Activated CD8-positive, alpha-beta memory T cell treated with anti-CD3 and anti-CD28 coated beads, Interleukin-2, amount 50 U/mL, for 24 hours (primary cell): ENCODE results near the gene MORF4L1.
"Not testable (repeated sequence)": the region's sequence is repeated elsewhere in the genome, so short reads cannot be mapped to it uniquely, and the experiment has no call there.

ENCODE experiments used
- DNase-seq: peaks from one replicate; pipeline ENCODE4 v3.0.0-alpha.2; 2020; ENCODE audit errors: extremely low read depth

The MORF4L1 gene

DNA sequence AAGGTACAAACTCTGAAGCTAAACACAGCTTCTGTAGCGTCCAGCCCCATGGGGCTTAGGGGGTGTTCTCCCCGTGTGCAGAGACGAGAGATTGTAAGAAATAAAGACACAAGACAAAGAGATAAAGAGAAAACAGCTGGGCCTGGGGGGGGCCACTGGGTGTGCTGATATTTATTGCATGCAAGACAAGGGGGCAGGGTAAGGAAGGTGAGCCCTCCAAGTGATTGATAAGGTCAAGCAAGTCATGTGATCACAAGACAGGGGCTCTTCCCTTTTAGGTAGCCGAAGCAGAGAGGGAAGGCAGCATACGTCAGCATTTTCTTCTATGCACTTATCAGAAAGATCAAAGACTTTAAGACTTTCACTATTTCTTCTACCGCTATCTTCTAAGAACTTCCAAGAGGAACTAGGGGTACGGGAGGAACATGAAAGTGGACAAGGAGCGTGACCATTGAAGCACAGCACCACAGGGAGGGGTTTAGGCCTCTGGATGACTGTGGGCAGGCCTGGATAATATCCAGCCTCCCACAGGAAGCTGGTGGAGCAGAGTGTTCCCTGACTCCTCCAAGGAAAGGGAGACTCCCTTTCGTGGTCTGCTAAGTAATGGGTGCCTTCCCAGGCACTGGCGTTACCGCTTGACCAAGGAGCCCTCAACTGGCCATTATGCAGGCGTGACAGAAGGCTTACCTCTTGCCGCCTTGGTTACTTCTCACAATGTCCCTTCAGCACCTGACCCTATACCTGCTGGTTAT, 29.8 kb downstream of the MORF4L1 start:
- not testable (repeated sequence) for DNase-seq

DNA sequence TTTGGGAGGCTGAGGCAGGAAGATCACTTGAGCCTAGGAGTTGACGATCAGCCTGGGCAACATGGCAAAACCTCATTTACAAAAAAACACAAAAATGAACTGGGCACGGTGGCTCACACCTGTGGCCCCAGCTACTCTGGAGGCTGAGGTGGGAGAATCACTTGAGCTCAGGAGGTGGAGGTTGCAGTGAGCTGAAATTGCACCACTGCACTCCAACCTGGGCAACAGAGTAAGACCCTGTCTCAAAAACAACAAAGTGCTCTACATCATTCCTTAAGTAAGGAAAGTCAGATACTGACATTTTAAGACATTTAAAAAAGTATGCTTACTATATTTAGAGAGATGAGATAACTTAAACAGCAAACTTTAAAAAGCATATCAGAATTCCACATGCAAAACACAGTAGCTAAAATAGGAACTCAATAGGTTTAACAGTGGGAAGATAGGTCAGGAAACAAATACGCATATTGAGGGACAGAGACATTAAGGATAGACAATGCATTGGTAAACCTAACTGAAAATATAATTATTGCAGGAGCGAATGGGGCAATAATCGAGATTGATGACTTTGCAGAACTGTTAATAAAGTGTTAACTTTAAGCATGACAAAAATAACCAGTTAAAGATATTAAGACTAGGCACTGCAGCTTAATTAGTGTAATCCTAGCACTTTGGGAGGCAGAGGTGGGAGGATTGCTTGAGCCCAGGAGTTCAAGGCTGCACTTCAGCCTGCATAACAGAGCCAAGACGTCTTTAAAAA, 32.1 kb downstream of the MORF4L1 start:
- DNase-seq = no peak

DNA sequence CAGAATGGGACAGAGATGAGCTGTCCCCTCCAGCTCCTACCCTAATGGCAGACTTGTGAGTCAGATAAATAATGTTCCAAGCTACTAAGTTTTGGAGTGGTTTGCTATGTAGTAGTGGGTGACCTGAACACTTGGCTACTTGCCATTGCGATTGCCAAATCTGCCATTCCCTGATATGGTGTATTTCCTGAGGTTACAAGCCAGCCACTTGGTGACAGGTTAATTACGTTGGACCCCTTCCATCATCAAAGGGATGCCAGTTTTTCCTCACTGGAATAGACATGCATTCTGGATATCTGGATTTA, 33.6 kb downstream of the MORF4L1 start:
- no peak for DNase-seq

DNA sequence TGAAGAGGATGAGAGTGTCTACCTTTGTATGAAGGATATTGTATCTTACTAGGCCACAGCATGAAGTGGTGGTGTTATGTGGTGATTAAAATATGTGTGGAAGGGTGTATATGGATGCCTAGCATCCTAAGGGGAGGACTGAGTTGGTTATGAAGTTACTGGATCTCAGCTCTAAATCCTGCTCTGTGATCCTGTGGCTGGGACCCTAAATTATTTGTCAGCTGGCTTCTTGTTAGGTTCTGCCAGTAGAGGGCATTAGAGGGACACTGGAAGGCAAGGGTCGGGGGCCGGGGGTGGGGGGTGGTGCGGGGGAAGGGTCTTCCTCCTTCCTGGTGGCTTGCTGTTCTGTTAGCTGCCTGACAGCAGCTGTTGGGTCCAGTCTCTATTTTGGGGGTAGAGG, 34.9 kb downstream of the MORF4L1 start:
- DNase-seq = no peak

DNA sequence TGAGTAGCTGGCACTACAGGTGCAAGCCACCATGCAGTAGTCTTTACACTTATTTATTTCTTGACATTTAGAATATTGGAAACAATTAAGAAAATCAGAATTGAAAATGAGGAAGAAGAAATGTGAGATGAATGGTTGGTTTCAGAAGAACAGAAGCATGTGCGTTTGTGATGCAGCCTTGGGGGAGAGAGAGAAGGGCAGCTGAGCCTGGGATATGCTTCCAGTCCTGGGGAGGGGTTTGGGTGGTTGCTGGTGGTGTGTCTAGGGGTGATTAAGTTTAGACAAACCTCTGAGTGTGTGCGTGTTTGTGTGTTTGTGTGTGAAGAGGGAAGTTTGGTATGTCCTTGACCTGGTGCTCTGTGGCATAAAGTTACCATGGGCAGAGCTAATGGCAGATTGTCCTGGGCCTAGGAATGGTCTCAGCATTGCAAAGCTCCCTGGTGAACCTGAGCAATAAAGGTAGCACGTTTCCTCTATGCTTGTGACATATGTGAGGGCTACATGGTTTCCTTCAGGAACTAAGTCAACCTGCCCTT, 36.5 kb downstream of the MORF4L1 start:
- DNase-seq = no peak

DNA sequence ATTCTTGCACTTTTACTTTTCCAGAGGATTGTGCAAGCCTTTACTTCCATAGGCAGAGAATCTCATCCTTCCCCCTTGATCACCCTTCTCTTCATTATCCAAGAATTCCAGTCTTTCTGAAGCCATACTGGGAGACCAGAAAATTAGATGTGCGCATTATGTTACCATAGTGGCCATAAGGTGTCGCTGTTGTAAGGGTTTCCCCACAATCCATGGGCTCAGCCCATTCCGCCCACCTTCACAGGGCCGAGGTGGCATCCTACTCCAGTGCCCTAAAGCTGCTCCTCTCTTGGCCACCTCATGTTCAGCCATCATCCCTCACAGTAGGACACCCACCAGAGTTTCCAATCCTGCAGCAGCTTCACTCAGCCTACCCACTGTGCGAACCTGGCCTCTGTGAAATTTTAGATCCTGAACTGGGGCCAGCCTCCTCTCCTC, 37.1 kb downstream of the MORF4L1 start:
- DNase-seq = no peak

DNA sequence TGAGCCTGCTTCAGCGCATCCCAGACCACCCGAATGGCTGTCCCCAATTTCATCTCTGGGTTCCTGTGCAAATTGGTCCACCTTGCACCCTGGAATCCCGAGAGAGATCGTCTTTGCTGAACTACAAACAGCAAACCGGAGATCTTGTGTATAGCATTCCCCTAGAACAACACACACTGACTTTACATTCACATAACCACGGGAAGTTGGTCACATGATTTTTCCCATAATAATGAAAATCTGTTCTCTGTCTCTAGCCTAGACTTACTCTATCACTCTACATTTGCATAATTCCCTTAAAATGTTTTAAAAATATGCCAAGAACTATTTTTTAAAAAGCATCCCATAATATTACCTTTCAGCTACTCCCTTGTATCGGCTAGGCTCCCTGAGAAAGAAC, 37.6 kb downstream of the MORF4L1 start:
- no peak for DNase-seq

DNA sequence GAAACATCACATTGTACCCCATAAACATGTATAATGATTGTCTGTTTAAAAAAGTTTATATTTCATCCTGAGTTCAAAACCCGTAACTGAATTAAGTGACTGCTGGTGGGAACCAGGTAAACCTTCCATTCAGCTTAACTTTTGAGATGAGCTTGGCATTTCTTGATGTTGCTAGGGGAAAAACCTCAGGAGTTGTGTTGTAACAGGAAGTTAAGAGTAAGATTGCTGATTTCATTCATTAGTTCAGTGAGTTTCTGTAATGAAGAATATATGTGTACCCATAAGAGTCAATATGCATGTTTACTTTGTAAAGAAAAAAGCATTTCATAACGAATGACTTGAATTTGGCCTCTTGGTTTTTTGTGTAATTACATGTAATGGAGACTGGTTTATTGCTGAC, 39.6 kb downstream of the MORF4L1 start:
- DNase-seq = no peak

DNA sequence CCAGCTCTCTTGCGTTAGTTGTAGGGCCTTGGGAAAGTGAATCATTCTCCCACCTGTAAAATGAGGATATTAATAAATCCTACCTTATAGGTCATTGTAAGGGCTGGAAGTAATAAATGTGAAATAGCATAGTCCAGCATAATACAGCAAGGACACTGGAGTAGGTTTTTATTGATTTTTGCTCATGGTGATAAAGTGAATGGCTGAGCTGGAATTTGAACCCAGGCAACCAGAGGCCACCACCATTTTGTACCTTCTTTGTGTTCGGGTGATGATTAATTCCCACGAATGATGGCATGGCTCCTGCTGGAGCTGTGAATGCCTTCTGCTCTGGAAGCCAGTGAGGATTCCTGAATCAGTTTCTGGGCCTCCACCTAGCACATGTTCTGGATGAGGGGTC, 40.3 kb downstream of the MORF4L1 start:
- no peak for DNase-seq

DNA sequence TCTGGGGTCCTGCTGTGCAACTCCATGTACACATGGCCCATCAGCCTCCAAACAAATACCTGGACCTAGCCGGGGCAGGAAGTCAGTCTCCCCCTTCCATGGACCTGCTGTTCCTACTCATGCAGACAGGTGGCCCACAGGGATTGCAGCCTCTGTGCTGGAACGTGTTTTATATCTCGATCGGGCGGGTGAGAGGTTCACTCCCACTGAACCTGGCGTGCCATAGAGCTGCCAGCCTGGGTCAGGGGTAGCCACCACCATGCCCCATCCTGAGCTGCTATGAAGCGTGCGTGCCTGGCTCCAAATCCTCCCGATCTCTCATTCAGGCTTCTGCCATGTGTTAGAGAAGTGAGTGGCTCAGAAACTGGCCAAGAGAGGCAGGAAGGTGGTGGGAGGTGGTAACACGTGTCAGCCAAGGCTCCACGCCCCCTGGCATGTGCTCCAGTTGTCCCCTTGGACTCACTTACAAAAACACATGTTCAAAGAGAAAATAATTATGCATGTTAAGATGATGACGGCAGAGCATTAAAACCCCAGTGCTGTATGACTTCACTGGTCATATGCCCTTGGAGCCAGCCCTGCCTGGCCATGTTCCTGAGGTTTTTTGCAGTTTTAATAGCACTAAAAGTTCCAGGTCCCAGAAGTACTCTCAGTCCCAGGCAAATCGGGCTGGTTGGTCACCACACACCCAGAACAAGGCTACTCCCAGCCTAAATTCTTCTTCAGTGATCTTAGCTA, 41.5 kb downstream of the MORF4L1 start:
- no peak for DNase-seq

DNA sequence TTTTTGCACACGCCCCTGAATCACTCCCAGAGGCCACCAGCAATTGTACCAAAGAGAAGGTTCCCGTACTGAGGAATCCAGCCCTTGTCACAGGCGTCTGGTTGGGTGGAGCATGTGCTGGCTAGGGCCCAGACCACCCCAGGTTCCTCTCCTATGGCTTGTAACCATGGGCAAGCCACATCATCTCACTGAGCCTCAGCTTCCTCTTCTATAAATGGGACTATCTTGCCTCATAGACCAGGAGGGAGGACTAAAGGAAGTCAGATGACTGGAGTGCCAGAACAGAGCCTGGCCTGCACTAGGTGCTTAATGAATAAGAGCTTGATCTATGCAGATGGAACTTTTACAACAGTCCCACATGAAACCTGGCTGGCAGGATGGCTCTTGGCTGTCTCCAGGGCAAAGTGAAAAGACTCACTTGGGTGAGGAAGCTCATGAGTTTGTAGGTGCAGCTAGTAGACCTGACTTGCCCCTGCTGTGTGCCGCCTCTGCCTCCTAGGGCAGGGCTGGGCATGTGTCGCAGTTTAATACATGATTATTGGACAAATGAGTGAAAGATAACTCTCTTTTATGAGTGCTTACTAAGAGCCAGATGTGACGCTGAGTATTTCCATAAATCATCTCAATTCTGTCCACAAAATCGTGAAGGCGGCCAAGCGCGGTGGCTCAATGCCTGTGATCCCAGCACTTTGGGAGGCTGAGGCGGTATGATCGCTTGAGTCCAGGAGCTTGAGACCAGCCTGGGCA, 42.8 kb downstream of the MORF4L1 start:
- DNase-seq = no peak

DNA sequence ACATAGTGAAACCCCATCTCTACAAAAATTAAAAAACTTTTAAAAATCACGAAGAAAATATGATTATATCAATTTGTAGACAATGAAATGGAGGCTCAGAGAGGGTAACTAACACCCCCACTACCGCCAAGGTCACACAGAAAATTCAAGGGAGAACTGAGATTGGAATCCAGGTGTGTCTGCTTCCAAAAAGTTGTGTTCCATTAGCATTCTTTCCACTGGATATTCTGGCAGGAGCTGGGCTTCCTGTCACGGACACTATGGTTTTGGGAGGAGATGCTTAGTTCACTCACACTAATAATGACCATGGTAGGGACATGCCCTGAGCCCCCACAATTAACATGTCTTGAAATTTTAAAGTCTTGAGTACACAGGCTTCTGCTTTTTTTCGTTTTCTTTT, 43.4 kb downstream of the MORF4L1 start:
- no peak for DNase-seq

DNA sequence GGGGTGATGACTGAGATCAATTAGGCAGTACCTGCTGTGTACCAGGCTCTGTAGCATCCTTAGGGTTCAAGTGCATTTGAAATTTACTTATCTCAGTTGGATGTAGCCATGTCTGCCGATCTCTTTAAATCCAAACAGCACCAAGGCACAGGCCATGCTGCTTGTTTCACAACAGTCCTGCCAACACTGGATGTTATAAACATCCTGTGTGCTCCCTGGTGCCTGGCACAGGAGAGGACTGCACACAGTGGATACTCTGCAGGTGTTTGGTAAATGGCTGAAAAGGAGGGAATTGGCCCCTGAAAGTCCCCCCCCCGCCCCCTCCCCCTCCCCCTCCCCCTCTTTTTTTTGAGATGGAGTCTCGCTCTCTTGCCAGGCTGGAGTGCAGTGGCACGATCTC, 45.2 kb downstream of the MORF4L1 start:
- DNase-seq = no peak

DNA sequence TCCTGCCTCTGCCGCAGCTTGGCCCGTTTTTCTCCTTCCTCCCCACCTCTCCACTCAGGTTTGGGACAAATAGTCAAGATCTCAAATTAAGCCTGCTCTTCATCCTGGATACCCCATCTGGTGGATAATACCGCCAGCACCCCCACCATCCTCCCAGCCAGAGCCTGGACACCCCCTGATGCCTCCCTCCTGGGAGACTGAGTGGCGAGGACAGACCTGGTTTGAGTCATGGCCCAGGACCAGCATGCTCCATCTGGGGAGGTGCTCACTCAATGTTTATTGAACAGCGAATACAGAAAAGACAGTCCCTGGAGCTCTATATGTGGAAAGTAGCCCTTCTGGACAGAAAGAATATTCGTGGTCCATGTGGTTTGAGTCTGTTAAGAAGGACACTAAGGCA, 48.8 kb downstream of the MORF4L1 start:
- DNase-seq = no peak

DNA sequence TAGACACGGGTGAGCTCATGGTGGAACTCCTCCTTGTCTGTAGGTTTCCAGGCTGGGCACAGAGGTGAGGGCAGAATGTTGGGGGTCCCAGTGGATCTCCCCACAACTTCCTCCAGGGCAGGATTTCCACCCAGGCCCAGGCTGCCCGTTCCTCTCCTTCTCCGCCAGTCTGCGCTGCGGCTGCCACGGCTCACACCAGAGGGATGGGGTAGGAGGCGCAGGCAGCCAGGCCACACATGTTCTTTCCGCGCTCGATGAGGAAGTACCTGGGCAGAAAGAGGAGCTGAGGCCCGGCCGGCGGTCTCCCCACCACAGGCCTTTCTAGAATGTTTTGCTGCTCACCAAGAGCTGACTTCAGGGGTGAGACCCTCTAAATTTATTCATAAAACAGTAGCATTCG, 49.2 kb downstream of the MORF4L1 start:
- no peak for DNase-seq

DNA sequence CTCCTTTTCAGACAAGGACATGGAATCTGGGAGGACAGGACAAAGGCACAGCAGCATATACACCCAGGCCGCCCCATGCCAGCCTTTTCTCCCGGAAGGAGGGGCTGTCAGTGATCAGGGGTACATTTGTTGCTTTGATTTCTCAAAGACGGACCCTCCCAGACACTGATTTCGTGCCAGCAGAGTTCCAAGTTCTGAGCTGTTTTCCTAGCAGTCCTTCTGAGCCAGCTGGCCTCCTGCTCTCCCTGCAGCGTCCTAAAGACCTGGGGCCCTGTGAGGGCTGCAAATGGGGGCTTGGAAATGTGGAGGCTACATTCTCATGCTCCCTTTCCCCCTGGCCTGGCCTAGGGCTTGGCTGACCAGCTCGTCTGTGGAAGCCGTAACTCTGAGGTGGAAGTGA, 49.8 kb downstream of the MORF4L1 start:
- no peak for DNase-seq

DNA sequence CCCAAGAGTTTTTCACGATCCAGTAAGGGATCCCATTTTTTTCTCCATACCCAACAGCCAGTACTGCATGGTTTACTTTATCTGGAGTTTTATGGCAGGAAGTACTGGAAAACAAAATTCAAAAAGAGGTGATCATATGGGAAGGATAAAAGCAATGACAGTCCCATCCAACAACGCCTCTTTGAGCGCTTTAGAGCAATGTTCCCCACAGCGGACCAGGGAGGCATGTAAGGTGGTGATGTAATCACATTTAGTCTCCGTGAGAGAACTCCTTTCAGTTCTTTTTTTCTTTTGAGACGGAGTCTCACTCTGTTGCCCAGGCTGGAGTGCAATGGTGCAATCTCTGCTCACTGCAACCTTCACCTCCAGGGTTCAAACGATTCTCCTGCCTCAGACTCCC, 50.3 kb downstream of the MORF4L1 start:
- no peak for DNase-seq

DNA sequence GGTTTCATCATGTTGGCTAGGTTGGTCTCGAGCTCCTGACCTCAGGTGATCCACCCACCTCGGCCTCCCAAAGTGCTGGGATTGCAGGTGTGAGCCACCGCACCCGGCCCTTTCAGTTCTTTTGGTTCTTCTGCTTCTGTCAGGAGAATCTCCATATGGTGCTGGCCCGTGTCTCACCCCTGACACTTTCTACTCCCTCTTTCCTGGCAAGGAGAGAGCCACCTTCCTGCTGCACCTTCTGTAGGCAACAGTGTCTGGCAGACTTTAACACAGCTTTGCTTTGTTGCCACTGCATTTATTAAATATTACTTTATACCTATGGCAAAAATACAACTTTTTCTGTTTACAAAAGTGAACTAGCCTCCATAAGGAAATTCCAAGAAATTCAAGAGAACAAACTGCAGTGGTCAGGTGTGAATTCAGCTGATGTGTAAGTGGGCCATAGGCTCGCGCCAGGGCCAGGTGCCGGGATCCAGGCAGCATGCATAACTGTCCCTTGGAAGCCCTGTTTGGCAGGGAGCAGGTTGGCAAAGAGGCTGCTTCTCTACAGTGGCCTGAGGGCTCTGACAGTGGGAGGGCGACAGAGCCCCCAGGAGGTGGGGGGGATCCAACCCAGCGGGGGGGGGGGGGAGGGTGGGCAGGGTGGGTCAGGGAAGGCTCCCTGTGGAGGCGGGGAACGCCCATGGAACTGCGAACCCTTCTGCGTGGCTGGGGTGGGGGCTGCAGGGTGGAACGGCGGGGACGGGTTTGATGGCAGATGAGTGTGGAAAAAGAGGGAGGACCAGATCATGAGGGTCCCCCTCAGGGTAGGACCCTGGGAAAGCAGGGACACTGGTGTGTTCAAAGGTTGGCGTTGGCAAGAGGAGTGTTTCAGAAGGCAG, 51.0 kb downstream of the MORF4L1 start:
- no peak for DNase-seq

DNA sequence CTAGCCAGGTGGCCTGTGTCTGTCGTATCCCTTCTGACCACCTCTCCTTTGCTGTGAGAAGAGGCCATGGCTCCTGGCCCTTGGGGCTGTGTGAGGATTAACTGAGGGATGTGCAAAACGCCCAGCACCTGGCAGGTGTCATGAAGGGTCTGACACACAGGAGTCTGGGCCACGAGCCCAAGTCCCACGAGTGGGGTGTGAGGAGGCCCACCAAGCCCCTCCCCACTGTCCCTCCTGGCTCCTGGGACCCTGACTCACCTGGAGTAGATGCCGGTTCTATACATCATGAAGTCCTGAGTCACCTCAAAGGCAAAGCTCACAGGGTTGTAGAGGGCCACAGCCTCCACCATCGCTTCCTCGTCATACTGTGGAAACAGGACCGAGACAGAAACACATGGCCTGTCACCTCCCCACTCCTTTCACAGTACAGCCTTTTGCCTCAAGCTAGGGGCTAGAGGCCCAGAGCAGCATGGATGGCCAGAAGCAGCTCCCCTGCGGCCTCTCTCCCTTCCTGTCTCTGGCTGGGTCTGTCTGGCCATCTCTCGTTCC, 52.5 kb downstream of the MORF4L1 start:
- no peak for DNase-seq

DNA sequence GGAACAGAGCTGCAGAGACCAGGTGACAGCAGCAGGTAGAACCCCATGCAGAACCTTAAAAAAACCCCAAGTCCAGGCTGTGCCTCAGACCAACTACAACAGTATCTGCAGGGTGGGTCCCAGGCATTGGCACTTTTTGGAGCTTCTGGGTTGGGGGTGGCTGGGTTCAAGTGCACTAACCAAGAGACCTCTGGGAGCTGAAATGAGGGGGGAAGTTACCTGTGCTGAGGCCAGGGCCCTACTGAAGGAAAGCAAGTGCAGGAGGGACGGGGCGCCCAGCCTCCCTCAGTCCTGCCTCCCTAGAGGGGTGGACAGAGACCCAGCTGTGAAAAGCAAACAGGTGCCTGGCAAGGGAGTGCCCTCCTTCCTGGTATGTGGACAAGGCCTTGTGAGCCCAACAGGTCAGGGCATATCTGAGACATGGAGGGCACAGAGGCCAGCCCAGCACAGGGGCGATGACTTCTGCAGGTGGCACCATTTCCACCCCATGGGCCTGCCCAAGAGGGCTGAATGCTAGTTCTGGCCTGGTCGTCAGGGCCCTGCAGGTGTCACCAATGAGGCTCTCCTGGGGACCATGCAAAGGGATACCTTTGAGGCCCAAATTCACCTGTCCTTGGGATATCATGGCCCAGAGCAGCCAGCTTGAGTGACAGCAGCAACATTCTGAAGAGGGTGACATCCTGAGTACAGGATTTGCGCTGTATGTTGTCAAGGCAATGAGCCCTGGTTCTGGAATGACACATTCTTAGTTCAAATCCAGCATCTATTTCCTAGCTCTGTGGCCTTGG, 53.5 kb downstream of the MORF4L1 start:
- no peak for DNase-seq
